ENCODE measurements around the gene IP6K2. TPM values are rescaled to one million over a fixed set of nuclear protein-coding genes. Genes with fewer than 3 reads are reported as not detected.

Gene IP6K2
- total RNA-seq, 1 donor from 2014 or later, result 145 TPM

- Mint-ChIP-seq H3K4me3 (no peak overlapping the region), H3K27me3 (no peaks in the 10 kb centered on the region), H3K36me3 (peaks cover 17% of the 10 kb centered on the region), H3K9me3 (no peaks in the 10 kb centered on the region), H3K4me1 (ENCODE audit: unreplicated experiment) (peaks cover 22% of the 10 kb centered on the region), H3K27ac (no peak overlapping the region)
- no peak for DNase-seq (ENCODE audit: extremely low spot score, unreplicated experiment)
- TF ChIP-seq CTCF (conservative IDR thresholded peaks at IDR 0.05), result no peak
Measured at GRCh38 chr3:48681974-48682610, 34.9 kb downstream of the IP6K2 start.

GRCh38 chr3:48681541-48681880 is 35.5 kb downstream of the IP6K2 start:
- H3K4me1 Mint-ChIP-seq (ENCODE audit: unreplicated experiment), result peaks cover 19% of the 10 kb centered on the region
- H3K9me3 Mint-ChIP-seq, result no peaks in the 10 kb centered on the region
- H3K4me3 Mint-ChIP-seq, result no peak overlapping the region
- TF ChIP-seq CTCF (conservative IDR thresholded peaks at IDR 0.05), result no peak
- no peak overlapping the region for H3K27ac Mint-ChIP-seq
- H3K27me3 Mint-ChIP-seq, result no peaks in the 10 kb centered on the region
- no peak for DNase-seq (ENCODE audit: extremely low spot score, unreplicated experiment)
- peaks cover 15% of the 10 kb centered on the region for H3K36me3 Mint-ChIP-seq

GRCh38 chr3:48680811-48681540 is 36.0 kb downstream of the IP6K2 start:
- Mint-ChIP-seq H3K4me3 (no peak overlapping the region), H3K27me3 (no peaks in the 10 kb centered on the region), H3K4me1 (ENCODE audit: unreplicated experiment) (peaks cover 17% of the 10 kb centered on the region), H3K27ac (no peak overlapping the region), H3K36me3 (peaks cover 19% of the 10 kb centered on the region), H3K9me3 (no peaks in the 10 kb centered on the region)
- DNase-seq (ENCODE audit: extremely low spot score, unreplicated experiment), result no peak
- TF ChIP-seq CTCF (conservative IDR thresholded peaks at IDR 0.05), result no peak

GRCh38 chr3:48679411-48680391 is 37.3 kb downstream of the IP6K2 start:
- no peak for TF ChIP-seq CTCF (conservative IDR thresholded peaks at IDR 0.05)
- Mint-ChIP-seq H3K36me3 (peaks cover 19% of the 10 kb centered on the region), H3K4me1 (ENCODE audit: unreplicated experiment) (peaks cover 15% of the 10 kb centered on the region), H3K27ac (no peak overlapping the region), H3K27me3 (no peaks in the 10 kb centered on the region), H3K4me3 (no peak overlapping the region), H3K9me3 (no peaks in the 10 kb centered on the region)
- DNase-seq (ENCODE audit: extremely low spot score, unreplicated experiment), result no peak

- Mint-ChIP-seq H3K9me3 (no peaks in the 10 kb centered on the region), H3K36me3 (peaks cover 19% of the 10 kb centered on the region), H3K27ac (no peak overlapping the region), H3K27me3 (no peaks in the 10 kb centered on the region), H3K4me3 (no peak overlapping the region), H3K4me1 (ENCODE audit: unreplicated experiment) (peaks cover 8% of the 10 kb centered on the region)
- no peak for DNase-seq (ENCODE audit: extremely low spot score, unreplicated experiment)
- TF ChIP-seq CTCF (conservative IDR thresholded peaks at IDR 0.05), result no peak
Measured at GRCh38 chr3:48678566-48679380, 38.2 kb downstream of the IP6K2 start.

All from type B pancreatic cell (in vitro differentiated cells).